NCI-H2196 treated with DMSO at 0.1 percent for 48 hours (cell line): ENCODE measurements around the gene TRPC1.
"Not testable (repeated sequence)": the region's sequence is repeated elsewhere in the genome, so short reads cannot be mapped to it uniquely, and the experiment has no call there.

Experiments used
- DNase-seq: peaks from one replicate; lab custom pipeline; 2025; ENCODE audit not compliant: unreplicated experiment; lab: John Stamatoyannopoulos, UW

Gene TRPC1

DNA sequence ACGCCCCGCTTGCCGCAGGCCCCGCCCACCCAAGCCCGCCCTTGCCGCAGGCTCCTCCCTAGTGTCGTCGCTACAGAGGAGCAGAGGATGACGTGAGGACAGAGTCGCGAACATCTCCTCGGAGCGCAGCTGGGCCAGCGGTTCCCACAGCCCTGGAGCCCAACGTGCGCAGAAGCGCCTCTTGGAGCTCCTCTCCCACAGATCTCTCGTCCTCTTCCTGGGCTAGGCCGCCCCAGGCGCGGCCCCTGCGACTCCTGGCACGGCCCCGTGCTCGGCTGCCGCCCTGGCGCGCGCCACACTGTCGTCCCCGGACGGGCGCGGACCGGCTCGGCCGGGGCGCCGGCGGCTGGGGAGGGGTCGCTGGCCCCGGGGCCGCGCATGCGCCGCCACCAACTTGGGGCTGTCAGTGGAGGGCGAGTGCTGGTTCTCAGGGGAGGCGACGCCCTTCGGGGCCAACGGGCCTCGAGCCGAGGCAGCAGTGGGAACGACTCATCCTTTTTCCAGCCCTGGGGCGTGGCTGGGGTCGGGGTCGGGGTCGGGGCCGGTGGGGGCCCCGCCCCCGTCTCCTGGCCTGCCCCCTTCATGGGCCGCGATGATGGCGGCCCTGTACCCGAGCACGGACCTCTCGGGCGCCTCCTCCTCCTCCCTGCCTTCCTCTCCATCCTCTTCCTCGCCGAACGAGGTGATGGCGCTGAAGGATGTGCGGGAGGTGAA is at the start of gene TRPC1:
TRPC1 (plus strand) TSS at position 67 of the 714 bp plus-strand sequence; CDS start at position 593, 526 bp downstream.
- peak; percentile 85 for DNase-seq

DNA sequence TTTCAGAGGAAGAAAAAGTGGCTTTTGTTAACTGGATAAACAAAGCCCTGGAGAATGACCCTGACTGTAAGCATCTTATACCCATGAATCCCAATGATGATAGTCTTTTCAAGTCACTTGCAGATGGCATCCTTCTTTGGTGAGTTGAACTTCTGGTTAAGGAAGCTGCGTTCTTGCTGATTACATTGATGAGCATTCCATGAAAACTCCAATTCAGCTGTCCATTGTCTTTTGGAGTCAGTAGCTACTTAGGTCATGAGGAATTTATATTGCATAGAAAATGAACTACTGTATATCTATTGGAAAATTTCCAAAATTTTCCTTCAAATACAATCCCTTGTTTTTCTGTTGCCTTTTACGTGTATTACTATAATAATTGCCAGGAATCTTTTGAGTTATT is 47.7 kb upstream of the TRPC1 start:
- DNase-seq: no peak

DNA sequence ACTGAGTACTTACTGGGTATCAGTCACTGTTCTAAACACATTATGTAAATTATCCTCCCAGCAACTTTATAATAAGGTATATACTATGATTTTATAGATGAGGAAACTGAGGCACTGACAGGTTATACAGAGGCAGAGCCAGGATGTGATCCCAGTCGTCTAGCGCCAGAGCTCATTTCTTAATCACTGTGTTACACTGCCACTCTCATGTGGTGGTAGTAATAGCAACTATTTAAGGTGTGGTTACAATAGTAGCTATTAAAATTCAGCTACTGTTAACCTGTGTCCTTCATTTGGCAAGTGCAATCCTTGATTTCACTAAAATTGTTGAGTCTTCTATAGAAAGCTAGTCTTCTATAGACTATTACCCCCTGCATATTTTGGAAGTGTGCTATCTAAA is 43.1 kb upstream of the TRPC1 start:
- DNase-seq: no peak

DNA sequence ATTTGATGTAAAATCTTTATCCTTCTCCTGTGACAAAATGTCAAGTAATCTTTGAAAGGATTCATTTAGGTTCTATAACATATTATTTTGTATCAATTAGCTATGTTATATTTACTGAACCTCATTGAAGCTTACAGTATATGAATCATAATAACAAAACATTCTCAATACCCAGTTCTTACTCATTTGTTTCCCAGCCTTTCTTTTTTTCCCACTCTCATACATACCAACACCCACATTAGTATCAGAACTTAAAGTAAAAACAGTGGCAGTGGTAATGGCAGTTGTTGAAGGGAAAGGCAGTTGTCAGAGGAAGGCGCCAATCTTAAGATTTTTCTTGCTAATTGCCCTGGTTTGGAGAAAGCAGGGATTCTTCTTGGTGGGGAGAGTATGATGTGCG is 33.2 kb upstream of the TRPC1 start:
- DNase-seq: no peak

DNA sequence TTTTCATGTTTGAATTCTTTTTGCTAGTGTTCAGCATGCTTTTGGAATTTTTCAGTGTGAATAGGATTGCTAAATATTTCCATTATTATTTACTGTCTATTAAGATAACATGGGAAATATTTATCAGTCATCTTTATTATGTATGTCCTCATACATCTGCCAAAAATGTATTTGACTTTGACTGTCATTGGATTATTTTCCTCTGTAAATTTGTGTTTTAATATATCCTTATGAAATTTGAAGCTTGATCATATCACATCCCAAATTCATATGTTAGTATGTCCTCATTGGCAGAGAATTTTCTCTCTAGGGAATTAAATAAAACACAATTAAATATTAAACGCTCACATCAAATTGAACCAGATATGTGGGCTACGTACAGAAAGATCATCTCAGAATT is 32.3 kb upstream of the TRPC1 start:
- no peak for DNase-seq

DNA sequence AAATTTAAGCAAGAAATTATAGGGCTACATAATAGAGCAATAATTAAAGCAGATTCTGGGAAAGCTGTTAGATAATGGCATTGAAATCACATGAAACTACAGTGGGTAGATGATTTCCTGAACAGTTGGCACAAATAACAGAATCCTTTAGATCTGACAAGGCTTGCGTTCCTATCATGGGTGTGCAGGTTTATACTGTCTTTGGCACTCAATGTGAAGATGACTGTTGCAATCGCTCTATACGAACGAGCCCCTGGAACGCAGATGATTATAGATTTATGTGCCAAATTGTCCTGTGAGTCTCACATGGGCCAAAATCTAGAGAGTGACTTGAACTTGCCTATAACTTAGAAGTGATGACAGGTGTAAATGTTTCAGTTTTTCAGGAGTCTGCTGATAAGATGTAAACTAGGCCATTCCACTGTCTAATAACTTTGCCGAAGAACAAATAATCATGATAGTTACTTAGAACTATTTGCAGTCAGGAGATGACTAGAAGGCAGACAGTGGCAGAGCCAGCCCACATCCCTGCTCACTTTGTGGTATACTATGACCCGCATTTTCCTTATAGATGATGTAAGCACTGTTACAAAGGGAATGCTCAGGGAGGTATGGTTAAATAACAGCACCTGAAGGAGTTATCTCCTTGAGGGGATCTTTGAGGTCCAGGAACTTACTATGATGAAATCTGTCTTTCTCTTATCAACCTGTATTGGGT is 30.5 kb upstream of the TRPC1 start:
- DNase-seq: no peak

DNA sequence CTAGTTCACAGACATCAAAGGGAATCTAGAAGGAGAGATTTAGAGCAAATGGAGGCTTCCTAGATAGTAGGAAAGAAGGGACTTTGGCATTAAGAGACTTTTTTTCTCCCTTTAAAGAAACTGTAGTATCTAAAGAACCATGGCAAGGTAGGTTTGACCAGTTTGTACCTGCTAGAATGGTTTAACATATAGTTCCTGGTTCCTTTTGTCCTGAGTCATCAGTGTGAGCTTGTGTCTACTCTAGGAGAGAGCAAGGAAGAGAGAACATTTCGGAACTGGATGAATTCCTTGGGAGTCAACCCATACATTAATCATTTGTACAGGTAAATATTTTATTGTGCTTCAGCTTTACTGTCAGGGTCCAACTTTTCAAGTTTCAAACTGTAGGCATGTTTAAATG is 29.6 kb upstream of the TRPC1 start:
- no peak for DNase-seq

DNA sequence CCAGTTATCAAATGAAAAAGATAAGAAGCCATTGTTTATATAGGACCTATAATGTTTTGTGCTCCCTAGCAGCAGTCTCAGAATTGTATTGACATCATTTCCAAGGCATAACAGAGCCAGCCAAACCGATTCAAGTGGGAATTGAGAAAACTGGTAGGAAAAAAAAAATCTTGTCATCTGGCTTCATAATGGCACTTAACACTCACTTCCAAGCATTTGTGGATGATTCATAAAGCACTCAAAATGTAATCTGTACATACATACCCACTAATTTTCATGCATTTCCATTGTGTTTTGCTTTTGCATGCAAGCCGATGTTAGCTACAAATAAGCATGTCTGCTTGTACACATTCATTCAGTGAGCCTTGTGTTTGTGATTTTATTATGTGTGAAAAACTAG is 18.6 kb upstream of the TRPC1 start:
- DNase-seq: no peak

DNA sequence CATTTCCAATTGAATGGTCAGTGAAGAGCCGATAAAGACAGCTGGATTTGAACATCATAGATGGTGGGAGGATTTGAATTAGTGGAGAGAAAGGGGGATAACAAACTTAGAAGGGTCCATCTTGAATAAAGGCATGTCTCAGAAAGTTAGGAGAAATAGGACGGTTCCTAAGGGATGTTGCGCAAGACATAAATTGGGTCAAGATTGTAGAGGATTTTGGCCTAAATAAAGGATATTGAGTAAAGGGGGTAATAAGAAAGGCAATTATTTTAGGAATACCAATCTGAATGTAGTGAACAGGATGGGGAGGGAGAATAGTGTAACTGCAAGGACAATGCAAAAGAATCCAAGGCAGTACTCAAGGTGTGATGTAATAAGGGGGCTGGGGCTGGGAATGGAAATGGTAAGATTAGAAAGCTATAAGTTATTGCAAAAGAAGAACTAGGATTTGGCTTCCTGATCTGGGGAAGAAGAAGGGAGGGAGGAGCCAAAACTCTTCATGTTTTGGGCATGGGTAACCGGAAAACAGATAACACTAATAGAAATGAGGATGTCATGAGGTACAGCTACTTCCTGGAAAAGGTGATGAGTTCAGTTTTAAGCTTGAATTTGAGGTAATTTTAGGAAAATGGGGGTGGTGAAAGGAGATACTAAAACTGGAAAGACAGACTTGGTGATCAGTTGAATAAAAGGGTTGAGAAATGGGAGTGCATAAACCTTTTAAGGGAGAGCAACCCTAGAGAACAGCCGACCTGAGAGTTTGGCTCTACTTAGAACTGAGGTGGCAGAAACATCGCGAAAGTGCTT is 17.3 kb upstream of the TRPC1 start:
- no peak for DNase-seq

DNA sequence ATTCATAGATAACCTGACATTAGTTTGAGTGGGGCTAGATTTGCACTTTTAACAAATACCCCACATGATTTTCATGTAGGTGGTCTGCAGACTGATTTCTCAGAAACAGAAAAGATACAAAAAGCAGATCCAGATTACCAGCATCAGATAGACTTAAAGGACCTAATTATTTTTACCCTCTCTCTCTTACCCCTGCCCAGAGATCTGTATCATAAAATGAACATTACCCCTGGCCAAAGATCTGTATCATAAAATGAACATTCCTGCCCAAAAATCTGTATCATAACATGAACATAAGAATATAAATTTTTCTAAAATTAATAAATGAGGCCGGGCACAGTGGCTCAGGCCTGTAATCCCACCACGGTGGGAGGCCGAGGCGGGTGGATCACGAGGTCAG is 14.6 kb upstream of the TRPC1 start:
- DNase-seq: no peak

DNA sequence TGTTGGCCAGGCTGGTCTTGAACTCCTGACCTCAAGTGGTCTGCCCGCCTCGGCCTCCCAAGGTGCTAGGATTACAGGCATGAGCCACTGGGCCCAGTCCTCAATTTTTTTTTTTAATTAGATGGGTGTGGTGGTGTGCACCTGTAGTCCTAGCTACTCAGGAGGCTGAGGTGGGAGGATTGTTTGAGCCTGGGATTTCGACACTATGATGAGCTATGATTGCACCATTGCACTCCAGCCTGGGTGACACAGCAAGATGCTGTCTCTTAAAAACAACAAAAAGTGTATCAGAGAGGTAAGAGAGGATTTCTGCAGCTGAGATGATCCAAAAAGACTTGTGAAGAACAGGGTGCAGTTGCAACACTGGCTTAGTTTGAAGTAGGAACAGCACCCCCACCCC is 9.0 kb upstream of the TRPC1 start:
- not testable (repeated sequence) for DNase-seq

DNA sequence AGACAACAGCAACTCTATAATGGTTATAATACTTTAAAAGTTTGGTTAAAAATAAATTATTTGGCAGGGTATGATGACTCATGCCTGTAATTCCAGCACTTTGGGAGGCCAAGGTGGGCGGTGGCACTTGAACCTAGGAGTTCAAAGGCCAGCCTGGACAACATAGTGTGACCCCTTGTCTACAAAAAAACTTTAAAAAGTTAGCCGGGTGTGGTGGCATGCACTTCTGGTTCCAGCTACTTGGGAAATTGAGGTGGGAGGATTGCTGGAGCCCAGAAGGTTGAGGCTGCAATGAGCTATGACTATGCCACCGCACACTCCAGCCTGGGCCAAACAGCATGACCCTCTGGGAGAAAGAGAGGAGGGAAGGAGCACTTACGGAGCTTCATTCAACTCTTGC is 7.7 kb upstream of the TRPC1 start:
- DNase-seq: no peak

DNA sequence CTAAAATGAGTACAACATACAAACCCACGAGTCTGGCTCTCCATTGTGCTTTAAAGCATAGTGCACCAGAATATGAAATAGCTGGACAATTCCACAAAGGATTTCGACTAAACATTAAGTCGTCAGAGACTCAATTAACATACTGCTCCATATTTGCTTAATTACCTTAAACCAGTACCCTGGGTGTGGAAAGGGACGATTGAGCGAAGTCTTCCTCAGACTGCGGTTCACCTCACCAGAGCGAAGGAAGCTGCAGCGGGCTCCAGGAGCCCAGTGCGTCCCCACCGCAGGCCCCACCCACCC is 218 bp upstream of the TRPC1 start:
- DNase-seq: no peak

DNA sequence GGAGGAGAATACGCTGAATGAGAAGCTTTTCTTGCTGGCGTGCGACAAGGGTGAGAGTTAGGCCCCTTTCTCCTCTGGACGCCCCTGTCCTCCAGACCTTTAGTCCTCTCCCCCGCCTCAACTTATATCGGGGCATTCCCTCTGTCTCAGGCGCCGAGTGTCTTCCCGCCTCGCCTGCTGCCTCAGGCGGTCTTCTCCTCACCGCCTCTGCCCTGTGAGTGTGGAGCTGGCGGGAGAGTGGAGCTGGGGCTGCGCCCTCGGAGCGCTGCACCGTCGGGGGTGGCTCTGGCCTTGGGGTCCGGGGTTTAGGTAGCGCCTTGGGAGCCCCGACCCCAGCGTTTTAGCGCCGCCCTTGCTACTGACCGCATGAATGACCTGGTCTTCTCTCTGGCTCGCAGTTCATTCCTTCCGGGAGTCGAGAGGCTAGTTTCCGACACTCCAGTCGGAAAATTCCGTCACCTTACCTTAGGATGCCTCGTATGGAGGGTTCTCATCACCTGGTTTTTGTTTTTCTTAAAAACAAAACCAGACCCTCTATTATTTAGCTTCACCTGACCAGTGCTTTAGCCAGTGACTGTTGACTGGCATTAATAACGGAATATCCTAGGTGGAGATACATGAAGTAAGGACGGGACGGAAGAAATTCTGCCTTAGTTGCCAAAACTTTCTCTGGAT is 985 bp downstream of the TRPC1 start:
- DNase-seq: peak; percentile 37

DNA sequence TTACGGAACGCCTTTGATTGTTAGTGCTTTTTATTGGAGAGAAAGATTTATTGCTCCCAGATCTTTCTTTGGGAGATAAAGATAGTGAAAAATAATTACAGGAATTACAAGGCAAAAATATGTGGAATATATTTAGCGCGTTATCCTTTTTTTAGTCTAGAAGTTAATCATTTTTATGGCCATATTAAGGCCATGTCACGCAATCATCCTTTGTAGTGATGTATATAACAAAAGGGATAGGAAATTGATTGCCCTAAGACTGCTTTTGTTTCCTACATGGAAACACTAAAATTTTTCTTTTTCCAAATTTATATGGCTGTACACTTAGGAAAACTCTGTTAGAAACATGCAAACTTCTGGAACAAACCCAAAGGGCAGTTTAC is 1.5 kb downstream of the TRPC1 start:
- no peak for DNase-seq

DNA sequence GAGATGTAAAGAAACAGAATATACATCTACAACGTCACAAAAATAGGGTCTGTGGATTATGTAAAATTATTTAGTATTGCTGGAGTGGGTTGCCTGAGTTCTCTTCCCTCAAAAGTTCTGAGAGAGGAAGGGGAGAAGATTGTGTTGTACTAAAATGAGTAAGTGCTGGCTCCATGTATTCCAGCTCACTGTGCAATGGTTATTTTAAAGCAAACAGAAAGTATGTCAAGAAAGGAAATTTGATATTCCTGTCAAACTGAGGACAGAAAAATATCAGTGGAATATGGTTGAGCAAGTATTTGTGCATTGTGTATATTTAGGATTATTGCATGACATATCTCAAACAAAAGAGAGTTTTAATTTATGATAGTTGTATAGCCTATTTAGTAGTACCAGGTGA is 2.2 kb downstream of the TRPC1 start:
- DNase-seq: no peak

DNA sequence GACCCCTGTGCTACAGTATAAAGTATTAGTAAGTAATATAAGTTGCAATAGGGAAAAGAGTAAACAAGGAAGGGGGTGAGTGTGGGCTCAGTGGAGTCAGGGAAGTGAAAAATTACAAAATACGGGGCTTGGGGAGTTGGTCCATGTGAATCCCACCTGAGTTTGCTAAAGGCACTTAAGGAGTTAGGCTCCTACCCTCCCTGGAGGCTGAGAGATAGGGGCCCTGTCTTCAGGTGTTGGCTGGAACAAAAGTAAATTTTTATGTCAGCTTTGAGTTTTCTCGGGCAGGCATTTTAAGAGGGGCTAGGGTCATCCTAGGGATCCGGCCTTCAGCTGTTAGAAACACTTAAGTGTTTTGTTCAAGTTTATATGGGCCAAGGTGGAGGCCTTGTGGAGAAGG is 8.2 kb downstream of the TRPC1 start:
- no peak for DNase-seq

DNA sequence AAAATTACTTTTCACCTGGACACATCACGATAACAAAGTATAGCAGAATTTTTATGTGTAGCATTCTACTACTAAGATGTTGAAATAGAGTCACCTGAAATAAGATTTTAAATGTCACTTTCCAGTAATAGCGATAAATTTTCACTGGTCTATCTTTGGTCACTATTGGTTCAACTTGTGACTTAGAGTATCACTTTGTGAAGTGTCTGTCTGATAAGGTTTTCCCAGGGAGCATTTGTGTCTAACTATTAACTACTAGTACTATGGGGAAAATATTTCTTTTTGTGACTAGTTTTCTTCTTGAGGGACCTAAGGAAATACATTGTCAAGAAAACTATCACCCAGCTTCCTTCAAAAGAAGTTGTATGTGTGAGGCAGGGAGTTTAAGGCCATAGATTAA is 11.0 kb downstream of the TRPC1 start:
- DNase-seq: no peak

DNA sequence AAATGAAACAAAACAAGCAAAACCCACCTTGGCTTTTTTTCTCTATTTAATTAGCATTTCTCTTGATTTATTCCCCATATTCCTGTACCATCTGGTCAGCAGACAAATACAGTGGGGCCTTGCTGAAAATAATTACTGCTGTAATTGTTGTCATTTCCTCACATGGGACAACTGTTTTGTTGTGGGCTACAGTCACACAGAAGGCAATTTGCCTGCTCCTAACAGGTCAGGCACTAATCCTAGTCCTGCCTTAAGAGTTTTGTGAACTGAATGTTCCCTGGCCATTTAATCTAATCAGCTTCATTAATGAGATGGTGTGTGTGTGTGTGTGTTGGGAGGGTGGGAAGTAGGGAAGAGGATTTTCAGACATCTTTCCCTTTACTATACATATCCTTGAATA is 11.6 kb downstream of the TRPC1 start:
- DNase-seq: no peak

DNA sequence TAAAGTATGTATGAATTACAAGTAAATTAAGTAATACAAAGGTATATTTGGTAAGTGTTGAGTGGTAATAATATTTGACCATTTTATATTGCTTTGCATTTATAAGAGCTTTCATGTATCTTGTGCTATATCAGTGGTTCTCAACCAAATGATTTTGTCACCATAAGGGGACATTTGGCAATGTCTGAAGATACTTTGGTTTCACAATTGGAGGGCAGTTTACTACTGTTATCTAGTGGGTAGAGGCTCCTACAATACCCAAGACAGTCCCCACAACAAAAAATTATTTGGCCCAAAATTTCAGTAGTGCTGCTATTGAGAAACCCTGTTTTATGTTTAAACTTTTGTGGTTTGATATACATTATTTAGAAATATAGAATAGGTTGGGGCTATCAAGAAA is 14.6 kb downstream of the TRPC1 start:
- DNase-seq: no peak

DNA sequence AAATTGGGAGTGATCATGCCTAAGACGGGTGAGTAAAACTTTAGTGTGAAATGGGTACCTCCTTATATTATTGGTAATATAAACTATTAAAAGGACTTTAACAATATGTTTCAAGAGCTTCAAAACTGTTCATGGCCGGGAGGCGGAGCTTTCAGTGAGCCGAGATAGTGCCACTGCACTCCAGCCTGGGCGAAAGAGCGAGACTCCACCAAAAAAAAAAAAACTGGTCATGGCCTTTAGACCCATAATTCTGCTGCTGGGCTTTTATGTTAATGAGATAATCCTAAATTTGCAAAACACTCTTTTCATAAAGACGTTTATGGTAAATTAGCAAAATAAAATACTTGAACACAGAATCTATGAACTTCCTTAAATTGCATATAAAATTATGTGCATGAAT is 22.8 kb downstream of the TRPC1 start:
- DNase-seq: no peak

DNA sequence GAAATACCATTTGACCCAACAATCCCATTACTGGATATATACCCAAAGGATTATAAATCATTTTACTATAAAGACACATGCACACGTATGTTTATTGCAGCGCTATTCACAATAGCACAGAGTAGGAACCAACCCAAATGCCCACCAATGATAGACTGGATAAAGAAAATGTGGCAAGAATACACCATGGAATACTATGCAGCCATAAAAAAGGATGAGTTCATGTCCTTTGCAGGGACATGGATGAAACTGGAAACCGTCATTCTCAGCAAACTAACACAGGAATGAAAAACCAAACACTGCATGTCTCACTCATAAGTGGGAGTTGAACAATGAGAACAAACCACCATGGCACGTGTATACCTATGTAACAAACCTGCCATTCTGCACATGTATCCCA is 26.7 kb downstream of the TRPC1 start:
- DNase-seq: not testable (repeated sequence)
